Neural crest cell (in vitro differentiated cells): ENCODE results near the gene DSG1. TPM values are rescaled to one million over a fixed set of nuclear protein-coding genes. Genes with fewer than 3 reads are reported as not detected.

Experiments
- DNase-seq: peaks from one replicate; pipeline ENCODE4 v3.0.0; 2021; ENCODE audit warnings: low read depth, mixed read lengths, low spot score
- H3K27ac Mint-ChIP-seq: one replicate; pipeline ENCODE4 v1.8.0; 2021; ENCODE audit warnings: mild to moderate bottlenecking, mixed read lengths; ENCODE audit not compliant: unreplicated experiment
- H3K27me3 Mint-ChIP-seq: 2 replicates; pipeline ENCODE4 v1.8.0; 2021; ENCODE audit warnings: low read depth, mild to moderate bottlenecking, mixed read lengths
- H3K36me3 Mint-ChIP-seq: 2 replicates; pipeline ENCODE4 v1.8.0; 2021; ENCODE audit warnings: low read depth, mild to moderate bottlenecking, mixed read lengths
- H3K4me1 Mint-ChIP-seq: 2 replicates; pipeline ENCODE4 v1.8.0; 2021; ENCODE audit warnings: mixed read lengths
- H3K4me3 Mint-ChIP-seq: one replicate; pipeline ENCODE4 v1.8.0; 2021; ENCODE audit warnings: mild to moderate bottlenecking, mixed read lengths
- H3K9me3 Mint-ChIP-seq: 2 replicates; pipeline ENCODE4 v1.8.0; 2021; ENCODE audit warnings: mixed read lengths
- CTCF ChIP-seq: fragments of 200-600 bp; sonication (generic); conservative IDR thresholded peaks from 2 replicates; pipeline ENCODE4 v1.5.0; 2021; ENCODE audit warnings: antibody characterized with exemption, mild to moderate bottlenecking
- long read RNA-seq: library from polyadenylated mRNA; unstranded; transcript quantifications from one replicate; pipeline ENCODE4 v2.0.0, GENCODE V29; 2020
- total RNA-seq: library from RNA; stranded (reverse); gene quantifications from 2 replicates; pipeline ENCODE4 v1.2.1, GENCODE V29; 2021

Gene DSG1
- not detected in 2 replicates for total RNA-seq
- long read RNA-seq = 0 reads

- TF ChIP-seq CTCF = no peak
- Mint-ChIP-seq H3K27me3 (no peaks in the 10 kb centered on the region), H3K27ac (no peak within 1 kb of the TSS), H3K9me3 (no peaks in the 10 kb centered on the region), H3K4me1 (no peaks in the 10 kb centered on the region), H3K4me3 (no peak within 1 kb of the TSS), H3K36me3 (no peaks in the 10 kb centered on the region)
- DNase-seq = no peak
Measured at GRCh38 chr18:31317860-31318259, at the start of gene DSG1. DSG1 (plus strand) TSS chr18:31318160; CDS start chr18:31318301, 141 bp downstream.

DNA sequence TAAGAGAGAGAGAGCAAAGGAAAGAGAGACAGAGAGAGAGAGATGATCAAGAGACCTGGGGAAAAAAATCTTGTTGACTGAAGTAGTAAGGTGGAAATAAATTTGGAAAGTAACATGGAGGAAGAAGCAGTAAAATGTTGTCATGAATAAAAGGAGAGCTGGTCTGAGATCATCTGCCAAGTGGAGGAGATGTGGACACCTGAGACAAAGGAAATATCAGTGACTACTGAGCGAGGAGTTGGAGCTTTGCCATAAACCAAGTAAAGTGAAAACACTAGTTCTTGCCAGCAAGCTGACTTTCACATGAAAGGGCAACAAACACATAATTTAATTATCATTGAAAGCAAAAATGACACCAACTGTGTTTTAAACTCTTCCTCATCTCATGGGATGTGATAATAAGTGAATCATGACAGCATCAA is 49.0 kb upstream of the DSG1 start:
- H3K27me3 Mint-ChIP-seq = no peaks in the 10 kb centered on the region
- no peak for TF ChIP-seq CTCF
- H3K27ac Mint-ChIP-seq = no peak overlapping the region

GRCh38 chr18:31269566-31269965 is 48.4 kb upstream of the DSG1 start:
- Mint-ChIP-seq H3K9me3 (no peaks in the 10 kb centered on the region), H3K4me1 (no peaks in the 10 kb centered on the region), H3K4me3 (no peak overlapping the region), H3K27ac (no peak overlapping the region), H3K27me3 (no peaks in the 10 kb centered on the region), H3K36me3 (no peaks in the 10 kb centered on the region)
- TF ChIP-seq CTCF = no peak
- no peak for DNase-seq

More for the DNA sequence above, 49.0 kb upstream of the DSG1 start:
- Mint-ChIP-seq H3K4me3 (no peak overlapping the region), H3K9me3 (no peaks in the 10 kb centered on the region), H3K36me3 (no peaks in the 10 kb centered on the region), H3K4me1 (no peaks in the 10 kb centered on the region)
- no peak for DNase-seq

DNA sequence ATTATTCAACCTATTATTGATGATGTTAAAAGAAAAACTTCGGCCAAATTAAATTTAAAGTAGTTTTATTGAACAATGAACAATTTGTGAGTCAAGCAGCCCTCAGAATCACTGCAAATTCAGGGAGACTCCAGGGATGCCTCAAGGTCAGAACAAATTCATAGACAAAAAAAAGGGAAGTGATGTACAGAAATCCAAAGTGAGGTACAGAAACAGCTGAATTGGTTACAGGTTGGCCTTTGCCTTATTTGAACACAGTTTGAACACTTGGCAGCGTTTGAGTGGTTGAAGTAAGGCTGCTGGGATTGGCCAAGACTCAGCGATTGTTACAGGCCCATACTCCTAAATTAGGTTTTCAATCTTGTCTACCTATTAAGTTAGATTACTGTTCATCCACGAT is 47.4 kb upstream of the DSG1 start:
- H3K27ac Mint-ChIP-seq = no peak overlapping the region
- no peak overlapping the region for H3K4me3 Mint-ChIP-seq
- no peaks in the 10 kb centered on the region for H3K36me3 Mint-ChIP-seq
- no peaks in the 10 kb centered on the region for H3K9me3 Mint-ChIP-seq
- TF ChIP-seq CTCF = no peak
- DNase-seq = no peak
- H3K27me3 Mint-ChIP-seq = no peaks in the 10 kb centered on the region
- no peaks in the 10 kb centered on the region for H3K4me1 Mint-ChIP-seq

DNA sequence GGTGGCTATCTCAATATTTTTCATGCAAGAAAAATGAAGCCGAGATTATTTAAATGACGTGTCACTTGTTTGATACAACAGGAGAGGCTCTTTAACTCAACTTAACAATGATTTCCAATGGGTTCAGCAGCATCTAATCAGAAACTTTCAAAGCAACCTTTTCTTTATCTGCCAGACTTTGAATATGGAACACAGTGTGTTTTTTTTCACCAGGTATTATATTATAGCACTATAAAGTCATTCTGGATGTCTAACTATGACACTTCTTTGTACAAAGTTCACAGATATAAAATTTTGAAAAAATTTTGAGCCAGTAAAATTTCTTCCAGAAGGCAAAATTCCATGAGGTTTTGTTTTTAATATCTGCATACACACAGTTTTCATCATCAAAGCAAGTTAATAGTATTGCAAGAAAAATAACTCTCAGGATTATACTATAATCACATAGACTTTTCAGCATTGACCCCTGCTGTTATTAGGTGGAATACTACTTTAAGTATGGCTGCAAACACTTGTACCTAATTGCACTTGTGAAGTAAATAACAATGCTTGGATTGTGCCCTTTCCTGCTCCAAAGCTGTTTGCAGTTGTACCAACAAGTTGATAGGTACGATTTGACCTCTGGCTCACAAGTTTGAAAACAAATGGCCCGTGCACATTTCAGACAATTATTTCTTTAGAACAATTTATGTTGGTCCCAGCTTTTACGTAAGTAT is 44.0 kb upstream of the DSG1 start:
- Mint-ChIP-seq H3K4me1 (no peaks in the 10 kb centered on the region), H3K36me3 (no peaks in the 10 kb centered on the region), H3K9me3 (no peaks in the 10 kb centered on the region), H3K27ac (no peak overlapping the region), H3K27me3 (no peaks in the 10 kb centered on the region), H3K4me3 (no peak overlapping the region)
- TF ChIP-seq CTCF = no peak
- DNase-seq = no peak
